Endothelial cell of umbilical vein (primary cell): ENCODE measurements around the gene OR1S2. TPM values are rescaled to one million over a fixed set of nuclear protein-coding genes. Genes with fewer than 3 reads are reported as not detected.

Experiments used
- BruUV-seq: library from RNA; stranded (reverse); fragments of 400-500 nt; replicated peaks from 2 replicates; lab custom pipeline; 2021; lab: Mats Ljungman, UMichigan
- CTCF ChIA-PET: fragments of 300-600, 350-600 bp; sonication (Branson Sonifier 250); formaldehyde crosslinking; loops from one replicate; lab custom pipeline; 2021; ENCODE audit warnings: antibody characterized with exemption, inconsistent platforms; lab: Charles Lee
- POLR2A ChIA-PET: fragments of 300-600, 350-600 bp; sonication (Branson Sonifier 250); formaldehyde crosslinking; loops from one replicate; lab custom pipeline; 2021; ENCODE audit warnings: antibody characterized with exemption, inconsistent platforms; lab: Charles Lee
- DNase-seq: peaks from one replicate; pipeline ENCODE4 v3.0.0-alpha.2; 2011; ENCODE audit warnings: low read depth, low spot score
- FAIRE-seq: peaks from 2 replicates; lab custom pipeline; 2011; peaks lifted over from hg19 to GRCh38; lab: Jason Lieb, UNC
- H2AFZ ChIP-seq: 2 replicates; pipeline ENCODE4 v1.6.0; 2012; ENCODE audit warnings: low read depth, low read length, control low read depth, inconsistent platforms
- H3K27ac ChIP-seq: 2 replicates; pipeline ENCODE4 v1.5.1; 2011; ENCODE audit warnings: low read depth, mild to moderate bottlenecking, control low read depth, low read length, moderate library complexity; ENCODE audit not compliant: insufficient read depth
- H3K27me3 ChIP-seq, 2 experiments: 2 replicates each; pipeline versions ENCODE4 v1.6.0 to v1.6.1; 2011; ENCODE audit warnings: low read length in 2 of 2, mixed read lengths in 1 of 2; ENCODE audit not compliant: control insufficient read depth in 2 of 2, insufficient read depth in 2 of 2
- H3K36me3 ChIP-seq, 2 experiments: 2 replicates in 1 of 2; 3 replicates in 1 of 2; pipeline ENCODE4 v1.5.1; 2011; ENCODE audit warnings: low read length in 2 of 2, mild to moderate bottlenecking in 1 of 2, moderate library complexity in 1 of 2; ENCODE audit not compliant: control insufficient read depth in 2 of 2, insufficient read depth in 2 of 2; ENCODE audit errors: extremely low read depth in 1 of 2
- H3K4me1 ChIP-seq: 3 replicates; pipeline ENCODE4 v1.5.1; 2011; ENCODE audit warnings: mild to moderate bottlenecking, low read length; ENCODE audit not compliant: control insufficient read depth, insufficient read depth; ENCODE audit errors: extremely low read depth
- H3K4me2 ChIP-seq: 2 replicates; pipeline ENCODE4 v1.6.1; 2011; ENCODE audit warnings: low read length, control low read depth, mixed read lengths; ENCODE audit not compliant: insufficient read depth
- H3K4me3 ChIP-seq, 3 experiments: fragments of 200-600 bp in 1 of 3; sonication (generic), shearing (Covaris generic) in 1 of 3; replicated peaks in 1 of 3; 2 replicates each; pipeline ENCODE4 v1.5.1; 2011 to 2016; ENCODE audit warnings: control low read depth in 3 of 3, low read length in 3 of 3, mild to moderate bottlenecking in 2 of 3, inconsistent platforms in 1 of 3, low read depth in 1 of 3, moderate library complexity in 1 of 3; ENCODE audit not compliant: insufficient read depth in 1 of 3
- H3K79me2 ChIP-seq: 2 replicates; pipeline ENCODE4 v1.6.0; 2012; ENCODE audit warnings: low read length, inconsistent platforms; ENCODE audit not compliant: control insufficient read depth, insufficient read depth
- H3K9ac ChIP-seq: replicated peaks from 2 replicates; pipeline ENCODE3; 2011; ENCODE audit warnings: low read length, control low read depth; ENCODE audit not compliant: insufficient read depth; ENCODE audit errors: extremely low read depth
- H3K9me1 ChIP-seq: replicated peaks from 3 replicates; pipeline ENCODE4 v1.6.0; 2011; ENCODE audit warnings: mild to moderate bottlenecking, low read length; ENCODE audit not compliant: control insufficient read depth, insufficient read depth; ENCODE audit errors: extremely low read depth
- H3K9me3 ChIP-seq: replicated peaks from 2 replicates; pipeline ENCODE4 v1.5.1; 2012; ENCODE audit warnings: low read length, inconsistent platforms; ENCODE audit not compliant: control insufficient read depth, insufficient read depth
- H4K20me1 ChIP-seq: replicated peaks from 2 replicates; pipeline ENCODE3; 2011; ENCODE audit warnings: mild to moderate bottlenecking, low read length; ENCODE audit not compliant: control insufficient read depth, insufficient read depth; ENCODE audit errors: extremely low read depth
- CTCF ChIP-seq, 2 donors: IDR thresholded peaks; 1 replicate in 1 of 2; 2 replicates in 1 of 2; pipeline ENCODE4 v1.5.1; 2011; ENCODE audit warnings: low read length in 2 of 2, mild to moderate bottlenecking in 2 of 2, moderate library complexity in 2 of 2, control low read depth in 1 of 2, inconsistent platforms in 1 of 2, low read depth in 1 of 2; ENCODE audit not compliant: insufficient read depth in 1 of 2; ENCODE audit errors: extremely low read depth in 1 of 2
- EZH2 ChIP-seq: IDR thresholded peaks from 2 replicates; pipeline ENCODE4 v1.6.1; 2012; ENCODE audit warnings: borderline replicate concordance, low read depth, mild to moderate bottlenecking, moderate library complexity, low read length, inconsistent platforms; ENCODE audit not compliant: severe bottlenecking
- FOS ChIP-seq: IDR thresholded peaks from 2 replicates; pipeline ENCODE4 v1.6.1; 2011; ENCODE audit warnings: mild to moderate bottlenecking, low read length, moderate library complexity, borderline replicate concordance; ENCODE audit not compliant: insufficient read depth
- GATA2 ChIP-seq: IDR thresholded peaks from 2 replicates; pipeline ENCODE4 v1.7.0; 2011; ENCODE audit warnings: low read depth, mild to moderate bottlenecking, moderate library complexity, mixed read lengths, low read length; ENCODE audit not compliant: insufficient read length, insufficient read depth
- JUN ChIP-seq: IDR thresholded peaks from 2 replicates; pipeline ENCODE4 v1.6.1; 2011; ENCODE audit warnings: borderline replicate concordance, low read depth; ENCODE audit not compliant: insufficient read length, insufficient read depth
- MAX ChIP-seq: IDR thresholded peaks from 2 replicates; pipeline ENCODE4 v1.6.1; 2011; ENCODE audit not compliant: insufficient read depth, insufficient read length
- MYC ChIP-seq: IDR thresholded peaks from one replicate; pipeline ENCODE4 v1.6.1; 2011; ENCODE audit warnings: mild to moderate bottlenecking, low read depth, low read length
- POLR2A ChIP-seq: IDR thresholded peaks from 2 replicates; pipeline ENCODE4 v1.6.1; 2012; ENCODE audit warnings: low read depth, mild to moderate bottlenecking, control low read depth, low read length
- POLR2AphosphoS5 ChIP-seq: IDR thresholded peaks from 2 replicates; pipeline ENCODE4 v1.6.1; 2012; ENCODE audit warnings: low read depth, mild to moderate bottlenecking, control low read depth, low read length, moderate library complexity; ENCODE audit not compliant: insufficient read depth
- dilution Hi-C: fragments of 300-500 bp; cut with MboI; formaldehyde crosslinking; loops from one replicate; pipeline ENCODE4 v1.15.0; 2019; ENCODE audit warnings: low sequenced_read_pairs; ENCODE audit not compliant: extremely low pct_ligation_motif_present
- intact Hi-C: fragments of 100-400 bp; cut with micrococcal nuclease; formaldehyde crosslinking; loops from one replicate; pipeline ENCODE4 v1.10.0; 2022
- polyA plus RNA-seq, 4 experiments: library from polyadenylated mRNA; depleted of rRNA in 3 of 4; stranded (reverse) in 3 of 4; unstranded in 1 of 4; fragments of >200 nt; gene quantifications; 2 replicates each; pipeline versions ENCODE4 v1.2.1 to v1.2.3, GENCODE V29; 2011 to 2012; ENCODE audit warnings: missing spikeins in 1 of 4
- total RNA-seq: library from RNA; stranded (reverse); gene quantifications from 2 replicates; pipeline ENCODE4 v1.2.3, GENCODE V29; 2021

Gene OR1S2
- total and polyA plus RNA-seq, 2 donors (not counting 3 experiments of a cell fraction or from before 2014, with no cell fraction given) = not detected

GRCh38 chr11:58243954-58244353, 40.0 kb upstream of the OR1S2 start:
- DNase-seq (no peak), FAIRE-seq (no peak)
- ChIA-PET POLR2A (no interaction called here), CTCF (no interaction called here)
- BruUV-seq = no TSS peak
- H3K36me3 ChIP-seq = no peaks in the 10 kb centered on the region
- H3K4me3 ChIP-seq = no peak overlapping the region
- no peaks in the 10 kb centered on the region for H3K9me1 ChIP-seq
- H3K9ac ChIP-seq = no peak overlapping the region
- dilution Hi-C loops = no loop called here
- no peaks in the 10 kb centered on the region for H3K9me3 ChIP-seq
- intact Hi-C loops = no loop called here
- H3K27ac ChIP-seq = no peak overlapping the region
- no peaks in the 10 kb centered on the region for H3K4me1 ChIP-seq
- no peaks in the 10 kb centered on the region for H3K79me2 ChIP-seq
- H2AFZ ChIP-seq = no peak overlapping the region
- TF ChIP-seq FOS (no peak), EZH2 (no peak)
- no peak overlapping the region for H3K4me2 ChIP-seq
- H4K20me1 ChIP-seq = no peaks in the 10 kb centered on the region
- H3K27me3 ChIP-seq = no peaks in the 10 kb centered on the region

- Histone ChIP-seq H3K27me3 (no peaks in the 10 kb centered on the region), H3K9me1 (no peaks in the 10 kb centered on the region), H3K79me2 (no peaks in the 10 kb centered on the region), H3K9ac (no peak overlapping the region), H3K9me3 (no peaks in the 10 kb centered on the region), H3K36me3 (no peaks in the 10 kb centered on the region), H2AFZ (no peak overlapping the region), H3K4me2 (no peak overlapping the region), H4K20me1 (no peaks in the 10 kb centered on the region), H3K4me1 (no peaks in the 10 kb centered on the region), H3K27ac (no peak overlapping the region), H3K4me3 (no peak overlapping the region)
- DNase-seq = no peak
- intact Hi-C loops = no loop called here
- CTCF ChIA-PET = interaction anchor here (1.1 kb wide), 1 partner anchor 32 kb away, joined by 3 read pairs; no protein-coding TSS in a partner anchor
- dilution Hi-C loops = no loop called here
- FAIRE-seq = no peak
- TF ChIP-seq GATA2 (no peak), POLR2AphosphoS5 (no peak), FOS (no peak), MYC (no peak), MAX (no peak), POLR2A (no peak), EZH2 (no peak), CTCF (IDR thresholded peaks at IDR 0.05; ENCODE audit: extremely low read depth in 1 of 2, insufficient read depth in 1 of 2, low read depth in 1 of 2, low read length in 2 of 2) (no peak), JUN (no peak)
- no TSS peak for BruUV-seq
- POLR2A ChIA-PET = no interaction called here
These were observed 24.1 kb upstream of the OR1S2 start for GRCh38 chr11:58227956-58228615.
